ENCODE measurements around the gene ZFP3.
"Not testable (repeated sequence)": the region's sequence is repeated elsewhere in the genome, so short reads cannot be mapped to it uniquely, and the experiment has no call there.

ZFP3 gene

GRCh38 chr17:5080591-5080990, 2.3 kb downstream of the ZFP3 start:
- no peak for DNase-seq

GRCh38 chr17:5092218-5093010, 14.1 kb downstream of the ZFP3 start:
- no peak for DNase-seq

- no peak for DNase-seq
Observed at GRCh38 chr17:5096731-5097100, 18.4 kb downstream of the ZFP3 start.

- peak; percentile 93 for DNase-seq
Observed at GRCh38 chr17:5097101-5097834, 19.0 kb downstream of the ZFP3 start.

GRCh38 chr17:5099271-5099670, 21.0 kb downstream of the ZFP3 start:
- DNase-seq = no peak

- no peak for DNase-seq
Observed at GRCh38 chr17:5100832-5101231, 22.6 kb downstream of the ZFP3 start.

- DNase-seq = no peak
Observed at GRCh38 chr17:5110816-5111215, 32.5 kb downstream of the ZFP3 start.

GRCh38 chr17:5111402-5112204, 33.3 kb downstream of the ZFP3 start, which contains the start of gene ZNF232:
ZNF232 (minus strand) TSS chr17:5111878; CDS start chr17:5111822, 56 bp downstream.
- peak; percentile 98 for DNase-seq

- peak; percentile 29 for DNase-seq
Observed at GRCh38 chr17:5115673-5116651, 37.7 kb downstream of the ZFP3 start, which contains the start of gene USP6. USP6 (plus strand) TSS chr17:5116032; CDS start chr17:5130368, 14,336 bp downstream.

GRCh38 chr17:5118219-5118618, 40.0 kb downstream of the ZFP3 start:
- no peak for DNase-seq

GRCh38 chr17:5120036-5120435, 41.8 kb downstream of the ZFP3 start:
- no peak for DNase-seq

GRCh38 chr17:5120436-5121185, 42.3 kb downstream of the ZFP3 start:
- DNase-seq = not testable (repeated sequence)

- no peak for DNase-seq
Observed at GRCh38 chr17:5121186-5121841, 43.0 kb downstream of the ZFP3 start.

- DNase-seq = not testable (repeated sequence)
Observed at GRCh38 chr17:5122056-5122455, 43.8 kb downstream of the ZFP3 start.

GRCh38 chr17:5122586-5123342, 44.5 kb downstream of the ZFP3 start:
- DNase-seq = no peak

GRCh38 chr17:5123343-5124124, 45.3 kb downstream of the ZFP3 start:
- no peak for DNase-seq

GRCh38 chr17:5124125-5124760, 46.0 kb downstream of the ZFP3 start:
- DNase-seq = peak; percentile 82

- DNase-seq = not testable (repeated sequence)
Observed at GRCh38 chr17:5124896-5125295, 46.6 kb downstream of the ZFP3 start.

Measured in NCI-H82 (cell line).